GM18505 (cell line): ENCODE data around the gene GNAO1.

Experiments used
- ATAC-seq: cut with Tn5 transposase; IDR thresholded peaks from one replicate; pipeline ENCODE4 v1.9.1; 2021; ENCODE audit not compliant: unreplicated experiment
- POLR2A ChIP-seq: IDR thresholded peaks from 4 replicates; pipeline ENCODE4 v1.6.1; 2011; ENCODE audit warnings: borderline replicate concordance; ENCODE audit not compliant: insufficient read depth, insufficient read length; ENCODE audit errors: extremely low read depth

Gene GNAO1

GRCh38 chr16:56206951-56207350 is 15.7 kb downstream of the GNAO1 start:
- TF ChIP-seq POLR2A = no peak
- ATAC-seq = no peak

GRCh38 chr16:56207421-56207820 is 16.1 kb downstream of the GNAO1 start:
- no peak for TF ChIP-seq POLR2A
- ATAC-seq = no peak

GRCh38 chr16:56211435-56211981 is 20.2 kb downstream of the GNAO1 start:
- TF ChIP-seq POLR2A = no peak
- no peak for ATAC-seq

GRCh38 chr16:56212144-56212543 is 20.9 kb downstream of the GNAO1 start:
- ATAC-seq = no peak
- TF ChIP-seq POLR2A = no peak

- no peak for TF ChIP-seq POLR2A
- no peak for ATAC-seq
Measured at GRCh38 chr16:56221995-56222394, 30.7 kb downstream of the GNAO1 start.

- no peak for TF ChIP-seq POLR2A
Measured at GRCh38 chr16:56222474-56222997, 31.2 kb downstream of the GNAO1 start.

GRCh38 chr16:56225017-56225742 is 33.9 kb downstream of the GNAO1 start:
- TF ChIP-seq POLR2A = no peak

More at GRCh38 chr16:56222474-56222997, 31.2 kb downstream of the GNAO1 start:
- ATAC-seq = no peak

GRCh38 chr16:56226187-56226586 is 34.9 kb downstream of the GNAO1 start:
- no peak for TF ChIP-seq POLR2A
- ATAC-seq = no peak

More at GRCh38 chr16:56225017-56225742, 33.9 kb downstream of the GNAO1 start:
- no peak for ATAC-seq

- no peak for ATAC-seq
Measured at GRCh38 chr16:56226845-56227525, 35.7 kb downstream of the GNAO1 start.

GRCh38 chr16:56227936-56228335 is 36.6 kb downstream of the GNAO1 start:
- no peak for ATAC-seq
- no peak for TF ChIP-seq POLR2A

More at GRCh38 chr16:56226845-56227525, 35.7 kb downstream of the GNAO1 start:
- TF ChIP-seq POLR2A = no peak

GRCh38 chr16:56228476-56228875 is 37.2 kb downstream of the GNAO1 start:
- no peak for ATAC-seq
- no peak for TF ChIP-seq POLR2A

- no peak for ATAC-seq
- TF ChIP-seq POLR2A = no peak
Measured at GRCh38 chr16:56233795-56234566, 42.7 kb downstream of the GNAO1 start.

- TF ChIP-seq POLR2A = no peak
- no peak for ATAC-seq
Measured at GRCh38 chr16:56234737-56235136, 43.4 kb downstream of the GNAO1 start.
